Esophagus squamous epithelium (tissue), 5 donors: ENCODE results near the gene PP2D1. TPM values are rescaled to one million over a fixed set of nuclear protein-coding genes. Genes with fewer than 3 reads are reported as not detected.
"Not testable (repeated sequence)": the region's sequence is repeated elsewhere in the genome, so short reads cannot be mapped to it uniquely, and the experiment has no call there.

ENCODE experiments used
- DNase-seq: peaks from one replicate; lab custom pipeline; 2025; lab: John Stamatoyannopoulos, UW
- H3K27ac ChIP-seq, 4 donors: fragments of 200-600 bp; sonication (generic); one replicate each; pipeline ENCODE4 v1.5.1; 2016 to 2019; ENCODE audit warnings: mild to moderate bottlenecking in 1 of 4
- H3K27me3 ChIP-seq, 4 donors: fragments of 200-600 bp; sonication (generic); 1 replicate in 3 of 4; 2 replicates in 1 of 4; pipeline versions ENCODE4 v1.5.1 to v1.6.0; 2017 to 2021; ENCODE audit warnings: antibody characterized with exemption in 1 of 4
- H3K36me3 ChIP-seq, 3 donors: fragments of 200-600 bp; sonication (generic); one replicate each; pipeline ENCODE4 v1.5.1; 2016 to 2019
- H3K4me1 ChIP-seq, 3 donors: fragments of 200-600 bp; sonication (generic); one replicate each; pipeline ENCODE4 v1.5.1; 2017 to 2019
- H3K4me3 ChIP-seq, 4 donors: fragments of 200-600 bp; sonication (generic); 1 replicate in 3 of 4; 2 replicates in 1 of 4; pipeline ENCODE4 v1.5.1; 2016 to 2019; ENCODE audit warnings: mild to moderate bottlenecking in 2 of 4, moderate library complexity in 1 of 4
- H3K9me3 ChIP-seq, 3 donors: fragments of 200-600 bp; sonication (generic); one replicate each; pipeline ENCODE4 v1.5.1; 2016 to 2019
- POLR2A ChIP-seq, 4 donors: fragments of 450-650 bp; IDR thresholded peaks; one replicate each; pipeline ENCODE4 v1.6.1; 2017; ENCODE audit warnings: antibody characterized with exemption in 4 of 4, mild to moderate bottlenecking in 4 of 4, moderate library complexity in 3 of 4
- WGBS, 2 donors: methylation state at CpG; one replicate each; pipeline ENCODE4 v1.1.5; 2018; 5-methylcytosine and 5-hydroxymethylcytosine counted together
- intact Hi-C: fragments of 100-400 bp; cut with DNase I; formaldehyde crosslinking; loops from one replicate; pipeline ENCODE4 v1.15.0; 2022
- total RNA-seq, 4 donors: library from RNA; depleted of rRNA; stranded (reverse); fragments of >200 nt; gene quantifications; one replicate each; pipeline ENCODE4 v1.1.0, GENCODE V29; 2016
- TF ChIP-seq, protein P1 (sequence below), 6 experiments: fragments of 450-650 bp in 4 of 6; fragments of 200-600 bp in 2 of 6; sonication (generic) in 2 of 6; IDR thresholded peaks; one replicate each; pipeline ENCODE4 v1.5.1; 2016 to 2019; ENCODE audit warnings: antibody characterized with exemption in 6 of 6, mild to moderate bottlenecking in 4 of 6, moderate library complexity in 4 of 6
- donor health status: DM: yes; HTN: yes; CAD: no.

The PP2D1 gene
- total RNA-seq, 4 donors from 2014 or later: not detected

DNA sequence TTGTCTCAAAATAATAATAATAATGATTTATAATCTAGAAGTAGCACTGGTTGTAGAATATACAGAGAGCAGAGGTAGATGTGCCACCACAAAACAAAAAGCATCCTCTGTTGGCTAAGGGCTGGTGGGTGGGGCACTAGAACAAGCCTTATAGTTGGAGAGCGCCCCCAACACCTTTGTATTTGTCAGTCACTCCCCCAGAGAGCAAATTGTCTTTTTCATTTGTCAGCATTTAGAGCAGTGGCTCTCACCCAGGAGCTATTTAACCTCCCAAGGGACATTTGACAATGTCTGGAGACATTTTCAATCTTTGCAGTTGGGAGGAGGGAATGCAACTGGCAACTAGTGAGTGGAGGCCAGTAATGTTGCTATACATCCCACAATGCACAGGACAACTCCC, 34.5 kb upstream of the PP2D1 start:
- no peak for TF ChIP-seq POLR2A (IDR thresholded peaks at IDR 0.05)
- TF ChIP-seq, protein P1, sequence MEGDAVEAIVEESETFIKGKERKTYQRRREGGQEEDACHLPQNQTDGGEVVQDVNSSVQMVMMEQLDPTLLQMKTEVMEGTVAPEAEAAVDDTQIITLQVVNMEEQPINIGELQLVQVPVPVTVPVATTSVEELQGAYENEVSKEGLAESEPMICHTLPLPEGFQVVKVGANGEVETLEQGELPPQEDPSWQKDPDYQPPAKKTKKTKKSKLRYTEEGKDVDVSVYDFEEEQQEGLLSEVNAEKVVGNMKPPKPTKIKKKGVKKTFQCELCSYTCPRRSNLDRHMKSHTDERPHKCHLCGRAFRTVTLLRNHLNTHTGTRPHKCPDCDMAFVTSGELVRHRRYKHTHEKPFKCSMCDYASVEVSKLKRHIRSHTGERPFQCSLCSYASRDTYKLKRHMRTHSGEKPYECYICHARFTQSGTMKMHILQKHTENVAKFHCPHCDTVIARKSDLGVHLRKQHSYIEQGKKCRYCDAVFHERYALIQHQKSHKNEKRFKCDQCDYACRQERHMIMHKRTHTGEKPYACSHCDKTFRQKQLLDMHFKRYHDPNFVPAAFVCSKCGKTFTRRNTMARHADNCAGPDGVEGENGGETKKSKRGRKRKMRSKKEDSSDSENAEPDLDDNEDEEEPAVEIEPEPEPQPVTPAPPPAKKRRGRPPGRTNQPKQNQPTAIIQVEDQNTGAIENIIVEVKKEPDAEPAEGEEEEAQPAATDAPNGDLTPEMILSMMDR (IDR thresholded peaks at IDR 0.05): no peak
- H3K36me3 ChIP-seq: no peaks in the 10 kb centered on the region
- H3K9me3 ChIP-seq: no peaks in the 10 kb centered on the region
- peaks cover 43 to 100% (median 52%) of the 10 kb centered on the region in 3 donors for H3K4me1 ChIP-seq
- 100% methylated on average over 1 of the region's 1 CpG for WGBS, 2 donors
- peak overlapping the region in 1 of 4 donors; percentile 43 for H3K27ac ChIP-seq
- H3K4me3 ChIP-seq: no peak overlapping the region
- intact Hi-C loops: loop anchor here (10.0 kb wide), 1 partner anchor 138 kb away; the partner anchor contains the start of gene SGO1
- DNase-seq: no peak
- no peaks in the 10 kb centered on the region for H3K27me3 ChIP-seq

DNA sequence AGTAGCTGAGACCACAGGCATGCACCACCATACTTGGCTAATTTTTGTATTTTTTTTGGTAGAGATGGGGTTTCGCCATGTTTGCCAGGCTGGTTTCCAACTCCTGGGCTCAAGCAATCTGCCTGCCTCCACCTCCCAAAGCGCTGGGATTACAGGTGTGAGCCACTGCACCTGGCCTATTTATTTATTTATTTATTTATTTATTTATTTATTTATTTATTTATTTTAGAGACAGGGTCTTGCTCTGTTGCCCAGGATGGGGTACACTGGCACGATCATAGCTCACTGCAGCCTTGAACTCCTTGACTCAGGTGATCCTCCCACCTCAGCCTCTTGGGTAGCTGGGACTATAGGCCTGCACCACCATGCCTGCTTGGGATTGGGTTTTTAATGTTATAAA, 33.1 kb upstream of the PP2D1 start:
- WGBS, 2 donors: 97 to 100% methylated on average over 3 of the region's 3 CpGs
- not testable (repeated sequence) for DNase-seq, H3K4me3 ChIP-seq, H3K36me3 ChIP-seq, H3K27me3 ChIP-seq, H3K9me3 ChIP-seq
- Histone ChIP-seq H3K27ac (peak overlapping the region in 1 of 4 donors; percentile 96), H3K4me1 (peaks cover 38 to 89% (median 45%) of the 10 kb centered on the region in 3 donors)
- intact Hi-C loops: loop anchor here (10.0 kb wide), 1 partner anchor 140 kb away; the partner anchor contains the start of gene SGO1

DNA sequence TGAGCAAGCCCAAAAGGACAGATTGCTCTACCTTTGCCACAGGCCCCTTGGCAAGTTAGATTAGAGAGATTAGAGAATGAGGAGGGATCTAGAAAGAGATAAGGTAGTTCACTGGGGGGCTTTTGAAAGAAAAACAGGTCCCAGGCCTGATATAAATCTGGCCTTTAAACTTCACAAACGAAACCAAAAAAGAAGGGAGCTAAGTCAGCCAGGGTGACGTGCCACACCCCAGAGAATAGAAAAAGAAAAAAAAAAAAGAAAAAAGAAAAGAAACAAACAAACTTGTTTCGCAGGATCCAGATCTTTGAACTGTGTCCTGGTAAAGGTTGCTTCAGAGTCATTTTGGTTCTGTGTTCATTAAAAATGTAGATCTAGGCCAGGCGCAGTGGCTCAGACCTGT, 31.8 kb upstream of the PP2D1 start:
- peak overlapping the region; percentile 7 to 46 (median 26) for H3K4me3 ChIP-seq
- 33 to 34% methylated on average over 4 of the region's 4 CpGs for WGBS, 2 donors
- no peak for DNase-seq
- TF ChIP-seq, protein P1 (IDR thresholded peaks at IDR 0.05): no peak
- TF ChIP-seq POLR2A (IDR thresholded peaks at IDR 0.05): no peak
- no peaks in the 10 kb centered on the region for H3K27me3 ChIP-seq
- peaks cover 37 to 82% (median 43%) of the 10 kb centered on the region in 3 donors for H3K4me1 ChIP-seq
- no peaks in the 10 kb centered on the region for H3K36me3 ChIP-seq
- H3K27ac ChIP-seq: peak overlapping the region; percentile 74 to 99 (median 96)
- intact Hi-C loops: loop anchor here (10.0 kb wide), 1 partner anchor 141 kb away; the partner anchor contains the start of gene SGO1
- H3K9me3 ChIP-seq: no peaks in the 10 kb centered on the region

DNA sequence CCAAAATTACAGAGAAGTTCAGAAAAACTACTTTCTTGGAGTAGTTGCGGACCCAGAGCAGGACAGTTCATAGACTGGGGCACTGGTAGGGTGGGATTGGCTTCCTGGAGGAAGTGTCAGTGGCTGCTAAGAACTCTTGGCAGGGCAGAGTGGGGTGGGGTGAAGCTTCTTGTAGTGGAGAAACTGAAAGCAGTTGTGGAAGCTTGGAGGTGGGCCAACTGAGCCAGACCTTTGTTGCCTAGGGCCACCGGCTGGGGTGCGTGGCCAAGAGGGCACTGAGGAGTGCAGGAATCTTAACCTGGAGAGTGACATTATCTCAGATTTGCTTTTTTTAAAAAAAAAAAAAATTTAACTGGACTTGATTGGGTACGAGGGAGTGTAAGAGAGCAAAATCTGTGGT, 31.3 kb upstream of the PP2D1 start:
- Histone ChIP-seq H3K4me3 (peak overlapping the region; percentile 7 to 46 (median 26)), H3K4me1 (peaks cover 35 to 82% (median 39%) of the 10 kb centered on the region in 3 donors), H3K36me3 (no peaks in the 10 kb centered on the region), H3K9me3 (no peaks in the 10 kb centered on the region), H3K27ac (peak overlapping the region; percentile 74 to 99 (median 96)), H3K27me3 (no peaks in the 10 kb centered on the region)
- intact Hi-C loops: loop anchor here (10.0 kb wide), 1 partner anchor 141 kb away; the partner anchor contains the start of gene SGO1
- peak; percentile 24 for DNase-seq
- WGBS, 2 donors: 8 to 14% methylated on average over 4 of the region's 4 CpGs
- TF ChIP-seq POLR2A (IDR thresholded peaks at IDR 0.05): no peak
- TF ChIP-seq, protein P1 (IDR thresholded peaks at IDR 0.05): no peak

DNA sequence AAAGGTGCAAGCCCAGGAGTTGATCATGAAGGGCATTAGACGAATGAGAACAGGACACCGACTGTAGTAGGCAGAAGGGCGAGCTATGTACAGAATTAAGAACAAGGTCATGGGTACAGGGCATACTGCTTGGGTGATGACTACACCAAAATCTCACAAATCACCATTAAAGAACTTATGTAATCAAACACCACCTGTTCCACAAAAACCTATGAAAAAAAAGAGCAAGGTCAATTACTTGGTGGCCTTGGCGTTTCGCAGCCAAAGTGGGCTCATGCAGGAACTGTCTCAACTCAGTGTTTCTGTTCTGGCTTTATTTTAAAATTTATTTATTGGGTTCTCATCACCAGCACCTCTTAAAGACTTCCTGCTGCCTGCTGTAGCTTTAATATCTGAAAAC, 30.3 kb upstream of the PP2D1 start:
- no peaks in the 10 kb centered on the region for H3K27me3 ChIP-seq
- peaks cover 27 to 75% (median 37%) of the 10 kb centered on the region in 3 donors for H3K4me1 ChIP-seq
- DNase-seq: no peak
- 74 to 87% methylated on average over 5 of the region's 5 CpGs for WGBS, 2 donors
- TF ChIP-seq POLR2A (IDR thresholded peaks at IDR 0.05): no peak
- TF ChIP-seq, protein P1 (IDR thresholded peaks at IDR 0.05): no peak
- H3K9me3 ChIP-seq: no peaks in the 10 kb centered on the region
- intact Hi-C loops: loop anchor here (10.0 kb wide), 1 partner anchor 142 kb away; the partner anchor contains the start of gene SGO1
- H3K4me3 ChIP-seq: peak overlapping the region in 2 of 4 donors; percentile 93 to 97
- no peaks in the 10 kb centered on the region for H3K36me3 ChIP-seq
- H3K27ac ChIP-seq: peak overlapping the region; percentile 95 to 99 (median 96)
